ENCODE data around the gene HMGB2. TPM values are rescaled to one million over a fixed set of nuclear protein-coding genes. Genes with fewer than 3 reads are reported as not detected.
A peak's percentile ranks its signal among the peaks of the same experiment; 100 is the strongest.

Gene HMGB2
- total RNA-seq, 1 experiment from 2014 or later: 334 TPM

DNA sequence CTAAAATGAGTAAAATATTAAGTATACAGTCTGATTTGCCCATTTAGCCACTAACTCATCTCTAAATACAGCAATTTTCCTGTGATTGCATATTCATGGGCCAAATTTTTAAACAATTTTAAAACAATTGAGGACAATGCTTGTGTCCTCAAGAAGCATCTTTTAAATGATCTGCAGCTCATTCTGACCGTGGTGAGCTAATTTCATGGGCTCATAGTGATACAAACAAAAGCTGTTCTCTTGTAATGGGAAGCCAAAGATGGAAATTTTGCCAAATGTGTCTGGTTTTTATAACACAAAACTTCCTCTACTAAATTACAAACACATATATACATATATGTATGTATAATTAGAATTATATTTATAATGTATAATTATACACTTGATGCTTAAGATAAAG, 39.7 kb downstream of the HMGB2 start:
- DNase-seq (ENCODE audit: low spot score): peak; percentile 60
- in situ Hi-C loops (cut with HindIII; ENCODE audit: low sequenced_read_pairs): no loop called here

DNA sequence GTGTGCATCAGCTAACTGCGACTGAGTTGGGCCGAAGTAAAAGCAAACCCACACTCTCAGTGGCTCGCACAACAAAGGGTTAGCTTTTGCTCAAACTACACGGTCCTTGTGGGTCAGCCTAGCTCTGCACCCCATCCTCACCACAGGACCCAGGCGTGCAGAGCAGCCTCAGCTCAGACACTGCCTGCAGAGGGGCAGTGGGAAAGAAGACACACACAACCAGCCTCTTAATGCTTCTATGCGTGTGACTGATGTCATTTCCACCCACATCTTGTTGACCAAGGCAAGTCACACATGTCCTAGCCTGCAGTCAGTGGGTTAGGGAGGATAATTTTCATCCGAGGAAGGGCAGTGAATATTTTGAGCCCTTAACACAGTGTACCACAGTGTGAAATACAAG, 40.5 kb downstream of the HMGB2 start:
- DNase-seq (ENCODE audit: low spot score): peak; percentile 62
- in situ Hi-C loops (cut with HindIII; ENCODE audit: low sequenced_read_pairs): no loop called here

DNA sequence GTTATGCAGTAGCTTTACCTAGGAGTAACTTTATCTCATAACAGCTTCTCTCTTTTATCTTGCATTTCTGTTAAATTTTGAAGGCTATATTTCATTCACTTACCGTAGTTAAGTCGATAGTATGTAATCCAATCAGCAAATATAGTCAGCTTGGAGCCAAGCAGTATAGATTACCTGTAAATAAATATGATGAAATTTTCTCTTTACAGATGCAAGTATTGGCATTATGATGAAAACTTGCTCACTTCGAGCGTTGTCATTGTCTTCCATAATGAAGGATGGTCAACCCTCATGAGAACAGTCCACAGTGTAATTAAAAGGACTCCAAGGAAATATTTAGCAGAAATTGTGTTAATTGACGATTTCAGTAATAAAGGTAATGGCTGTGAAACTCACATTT, 42.3 kb downstream of the HMGB2 start:
- in situ Hi-C loops (cut with HindIII; ENCODE audit: low sequenced_read_pairs): no loop called here
- no peak for DNase-seq (ENCODE audit: low spot score)

DNA sequence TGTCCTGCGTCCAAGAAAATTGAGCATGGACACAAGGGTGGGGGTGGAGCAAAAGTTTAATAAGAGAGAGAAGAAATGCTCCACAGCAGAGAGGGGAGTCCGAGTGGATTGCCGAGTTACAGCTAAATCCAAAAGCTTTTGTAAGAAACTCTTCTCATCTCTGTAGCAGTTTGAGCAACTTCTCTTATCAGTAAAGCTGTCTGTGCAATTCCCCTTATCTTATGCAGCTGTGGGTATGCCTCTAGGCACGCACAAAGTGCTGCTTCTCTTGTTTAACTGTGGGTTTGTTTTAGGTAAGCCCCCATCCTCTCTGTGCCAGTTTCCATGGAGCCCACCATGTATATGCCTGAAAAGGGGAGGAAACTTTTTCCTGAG, 44.8 kb downstream of the HMGB2 start:
- in situ Hi-C loops (cut with HindIII; ENCODE audit: low sequenced_read_pairs): no loop called here
- no peak for DNase-seq (ENCODE audit: low spot score)

DNA sequence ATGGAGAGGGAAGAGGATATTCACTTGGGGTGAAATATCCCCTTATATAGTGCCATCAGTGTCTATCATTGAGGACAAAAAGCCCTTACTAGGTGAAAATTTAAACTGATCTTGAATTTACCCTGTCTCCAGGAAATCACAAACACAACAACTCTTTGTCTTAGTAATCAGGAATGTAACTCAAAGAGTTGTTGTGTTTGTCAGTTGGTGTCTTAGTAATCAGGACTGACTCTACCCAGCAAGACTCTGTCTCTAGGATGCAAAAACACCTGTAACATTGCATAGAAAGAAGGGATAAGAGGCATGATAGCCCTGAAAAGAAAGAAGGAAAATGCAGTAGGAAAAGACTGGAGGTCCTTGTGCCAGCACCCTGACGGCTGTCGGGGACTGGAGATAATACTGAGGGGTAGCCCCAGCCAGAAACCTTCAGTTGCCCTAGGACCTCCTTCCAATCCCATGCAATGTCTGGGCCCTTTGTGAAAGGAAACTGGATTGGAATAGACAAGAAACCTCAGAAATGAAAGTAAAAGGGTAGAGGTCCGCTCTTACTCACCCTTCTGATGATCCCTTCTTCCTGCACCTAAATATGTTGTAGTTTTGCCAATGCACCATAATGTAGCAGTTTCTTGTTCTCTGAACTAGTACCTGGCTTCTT, 45.3 kb downstream of the HMGB2 start:
- in situ Hi-C loops (cut with HindIII; ENCODE audit: low sequenced_read_pairs): no loop called here
- no peak for DNase-seq (ENCODE audit: low spot score)

DNA sequence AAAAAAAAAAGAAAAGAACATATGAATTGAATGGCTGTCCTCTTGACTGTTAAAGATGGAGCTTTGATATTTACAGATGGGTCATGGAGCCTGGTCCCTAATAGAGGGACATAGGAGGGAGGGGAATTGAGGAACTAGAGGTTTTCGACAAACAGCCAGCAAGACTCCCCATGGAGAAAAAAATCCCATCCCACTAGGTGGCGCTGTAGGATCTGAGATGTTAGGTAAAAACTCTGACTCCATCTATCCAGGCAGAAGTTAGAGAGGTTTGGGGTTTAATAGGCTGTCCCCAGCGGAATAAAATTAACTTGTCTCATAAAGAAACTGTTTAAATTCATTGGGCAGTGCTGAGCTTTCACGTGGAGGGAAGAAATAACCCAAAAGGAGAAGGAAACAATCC, 45.9 kb downstream of the HMGB2 start:
- in situ Hi-C loops (cut with HindIII; ENCODE audit: low sequenced_read_pairs): no loop called here
- DNase-seq (ENCODE audit: low spot score): no peak

DNA sequence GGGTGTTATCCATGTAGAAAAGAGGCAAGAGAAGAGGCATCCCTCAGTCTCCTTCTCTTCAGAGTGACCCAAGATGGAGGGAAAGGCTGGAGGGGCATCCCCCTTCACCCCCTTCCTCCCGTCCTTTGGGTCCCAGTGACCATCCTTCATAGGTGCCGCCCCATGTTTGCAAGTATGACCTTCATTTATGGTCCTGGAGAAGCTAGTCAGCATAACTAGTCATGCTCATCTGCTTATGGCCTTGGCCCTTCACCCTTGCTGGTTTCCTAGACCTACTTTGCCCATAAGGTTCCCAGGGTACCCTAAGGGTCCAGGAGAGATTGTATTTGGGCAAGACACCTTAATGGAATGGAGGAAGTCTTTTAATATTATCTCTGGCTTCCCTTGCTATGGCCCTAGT, 46.7 kb downstream of the HMGB2 start:
- DNase-seq (ENCODE audit: low spot score): no peak
- in situ Hi-C loops (cut with HindIII; ENCODE audit: low sequenced_read_pairs): no loop called here

DNA sequence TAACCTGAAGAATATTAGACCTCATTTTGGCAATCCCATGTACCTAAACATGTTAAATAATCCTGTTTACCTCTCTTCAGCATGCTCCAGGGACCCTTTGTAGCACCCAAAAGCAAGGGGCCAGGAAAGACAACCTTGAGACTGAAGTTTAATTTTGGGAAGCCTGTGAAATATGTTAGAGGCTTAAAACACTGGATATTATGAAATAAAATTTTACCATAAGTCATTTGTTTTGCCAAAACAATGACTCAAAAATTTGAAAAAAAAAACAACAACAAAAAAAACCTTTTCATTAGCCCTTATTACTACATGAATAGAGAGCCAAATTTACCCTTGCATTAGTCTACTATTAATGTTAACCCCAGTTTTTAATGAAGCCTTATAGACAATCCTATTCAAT, 49.7 kb downstream of the HMGB2 start:
- in situ Hi-C loops (cut with HindIII; ENCODE audit: low sequenced_read_pairs): no loop called here
- no peak for DNase-seq (ENCODE audit: low spot score)

DNA sequence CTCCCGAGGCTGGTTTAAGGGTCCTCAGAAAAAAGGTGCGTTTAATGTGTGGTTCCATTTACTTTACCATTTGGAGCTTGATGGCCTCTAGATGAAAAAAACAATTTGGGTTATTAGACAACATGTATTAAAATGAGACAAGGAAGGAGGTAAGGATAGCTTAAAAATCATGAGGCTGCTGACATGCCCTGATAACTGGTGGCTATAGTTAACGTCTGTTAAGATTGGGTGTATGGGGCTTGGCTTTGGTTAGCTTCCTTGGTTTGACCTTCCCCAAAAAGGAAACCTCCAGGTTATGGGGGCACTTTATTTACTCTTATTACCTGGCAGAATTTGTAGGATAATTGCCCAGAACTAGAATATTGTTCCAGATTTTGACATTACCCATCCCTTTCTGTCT, 51.5 kb downstream of the HMGB2 start:
- DNase-seq (ENCODE audit: low spot score): no peak
- in situ Hi-C loops (cut with HindIII; ENCODE audit: low sequenced_read_pairs): no loop called here

DNA sequence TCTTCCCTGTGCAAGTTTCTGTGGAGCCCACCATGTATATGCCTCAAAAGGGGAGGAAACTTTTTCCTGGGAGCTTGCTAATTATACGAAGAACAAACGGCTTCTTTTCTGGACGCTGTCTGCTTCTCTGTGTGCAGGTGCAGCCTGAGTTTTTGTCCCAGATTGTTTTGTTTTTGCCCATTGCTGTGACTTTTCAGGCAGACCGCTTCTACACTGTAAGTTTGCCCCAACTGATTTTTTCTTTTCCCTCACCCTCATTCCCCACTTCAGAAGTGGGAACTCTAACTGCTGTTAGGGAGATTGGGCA, 51.9 kb downstream of the HMGB2 start:
- in situ Hi-C loops (cut with HindIII; ENCODE audit: low sequenced_read_pairs): no loop called here
- no peak for DNase-seq (ENCODE audit: low spot score)

DNA sequence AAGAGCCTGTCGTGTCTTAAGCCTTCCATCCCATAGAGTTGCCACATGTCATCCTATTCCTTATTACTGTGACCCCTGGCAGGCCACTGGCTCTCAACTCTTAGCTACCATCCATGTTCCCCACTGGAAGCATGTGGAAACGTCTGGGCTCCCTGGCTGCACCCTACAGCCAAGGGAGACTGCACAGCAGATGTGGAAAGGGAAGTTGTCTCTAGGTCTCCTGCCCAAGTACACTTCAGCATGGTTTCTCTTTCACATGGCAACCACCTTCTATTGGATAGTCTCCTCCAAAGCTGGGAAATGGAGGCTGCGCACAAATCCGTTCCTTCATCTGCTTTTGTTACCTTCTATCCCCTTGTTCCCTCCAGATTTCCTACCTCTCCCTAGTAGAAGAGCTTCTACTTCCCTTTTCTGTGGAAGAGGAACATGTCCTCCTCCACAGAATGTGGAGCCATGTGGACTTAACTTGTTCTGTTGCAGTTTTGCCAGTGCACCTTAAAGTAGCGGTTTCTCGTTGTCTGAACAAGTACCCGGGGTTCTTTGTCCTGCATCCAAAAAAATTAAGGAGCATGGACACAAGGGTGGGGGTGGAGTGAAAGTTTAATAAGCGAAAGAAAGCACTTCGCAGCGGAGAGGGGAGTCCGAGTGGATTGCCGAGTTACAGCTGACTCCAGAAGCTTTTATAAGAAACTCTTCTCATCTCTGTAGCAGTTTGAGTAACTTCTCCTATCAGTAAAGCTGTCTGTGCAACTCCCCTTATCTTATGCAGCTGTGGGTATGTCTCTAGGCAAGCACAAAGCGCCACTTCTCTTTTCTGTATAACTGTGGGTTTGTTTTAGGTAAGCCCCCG, 52.5 kb downstream of the HMGB2 start:
- in situ Hi-C loops (cut with HindIII; ENCODE audit: low sequenced_read_pairs): no loop called here
- DNase-seq (ENCODE audit: low spot score): no peak

Other genes starting within 250 kb of the HMGB2 start
- 12.4 and 22.1 TPM in 2 replicates for gene GALNT7, start 165.5 kb downstream of the HMGB2 start, total RNA-seq (2014; rRNA removed; shearing (Covaris generic))
- 34.0 and 37.1 TPM in 2 replicates for gene SAP30, start 36.6 kb upstream of the HMGB2 start, total RNA-seq (2014; rRNA removed; shearing (Covaris generic))
- gene SCRG1, start 64.8 kb upstream of the HMGB2 start, total RNA-seq (2014; rRNA removed; shearing (Covaris generic)): not detected in 2 replicates
- gene HAND2, start 195.9 kb upstream of the HMGB2 start, total RNA-seq (2014; rRNA removed; shearing (Covaris generic)): 0.41 TPM in 1 of 2 replicates, not detected in the other

Measured in G401 (cell line).